Lung microvascular endothelial cell (primary cell): ENCODE data around the gene GGTA1. TPM values are rescaled to one million over a fixed set of nuclear protein-coding genes. Genes with fewer than 3 reads are reported as not detected.

ENCODE experiments used
- total RNA-seq: library from RNA; depleted of rRNA; stranded (reverse); fragments of >200 nt; gene quantifications from 2 replicates; pipeline ENCODE4 v1.2.1, GENCODE V29; 2014

The GGTA1 gene
- total RNA-seq, 1 donor from 2014 or later, result 9.5 TPM

Other genes with a start within 250 kb of the GGTA1 start
- 159 and 303 TPM in 2 replicates for gene GSN, start 231.7 kb downstream of the GGTA1 start, total RNA-seq
- gene STOM, start 129.6 kb downstream of the GGTA1 start, total RNA-seq, result 226 and 509 TPM in 2 replicates
- gene DAB2IP, start 151.8 kb upstream of the GGTA1 start, total RNA-seq, result 14.1 and 16.3 TPM in 2 replicates